ENCODE results near the gene APOBEC3A. TPM values are rescaled to one million over a fixed set of nuclear protein-coding genes. Genes with fewer than 3 reads are reported as not detected.

Gene APOBEC3A
- total and polyA plus RNA-seq, 9 donors: 0.10 to 1.2 (median 0.64) TPM; not detected in 4

- Histone ChIP-seq H3K36me3 (no peaks in the 10 kb centered on the region), H3K27ac (no peak overlapping the region), H3K27me3 (no peaks in the 10 kb centered on the region), H3K4me3 (no peak overlapping the region), H3K9me3 (no peaks in the 10 kb centered on the region), H3K4me1 (ENCODE audit: insufficient read depth) (no peaks in the 10 kb centered on the region)
- WGBS, 3 donors: 70 to 79% (median 76%) methylated on average over 13 of the region's 13 CpGs
- intact Hi-C loops (cut with DNase I): no loop called here
- no peak for DNase-seq
- no peak for TF ChIP-seq POLR2A (IDR thresholded peaks at IDR 0.05)
- TF ChIP-seq, protein P1, sequence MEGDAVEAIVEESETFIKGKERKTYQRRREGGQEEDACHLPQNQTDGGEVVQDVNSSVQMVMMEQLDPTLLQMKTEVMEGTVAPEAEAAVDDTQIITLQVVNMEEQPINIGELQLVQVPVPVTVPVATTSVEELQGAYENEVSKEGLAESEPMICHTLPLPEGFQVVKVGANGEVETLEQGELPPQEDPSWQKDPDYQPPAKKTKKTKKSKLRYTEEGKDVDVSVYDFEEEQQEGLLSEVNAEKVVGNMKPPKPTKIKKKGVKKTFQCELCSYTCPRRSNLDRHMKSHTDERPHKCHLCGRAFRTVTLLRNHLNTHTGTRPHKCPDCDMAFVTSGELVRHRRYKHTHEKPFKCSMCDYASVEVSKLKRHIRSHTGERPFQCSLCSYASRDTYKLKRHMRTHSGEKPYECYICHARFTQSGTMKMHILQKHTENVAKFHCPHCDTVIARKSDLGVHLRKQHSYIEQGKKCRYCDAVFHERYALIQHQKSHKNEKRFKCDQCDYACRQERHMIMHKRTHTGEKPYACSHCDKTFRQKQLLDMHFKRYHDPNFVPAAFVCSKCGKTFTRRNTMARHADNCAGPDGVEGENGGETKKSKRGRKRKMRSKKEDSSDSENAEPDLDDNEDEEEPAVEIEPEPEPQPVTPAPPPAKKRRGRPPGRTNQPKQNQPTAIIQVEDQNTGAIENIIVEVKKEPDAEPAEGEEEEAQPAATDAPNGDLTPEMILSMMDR (IDR thresholded peaks at IDR 0.05): no peak
- no peak for TF ChIP-seq EP300 (IDR thresholded peaks at IDR 0.05)
These were observed 6.7 kb upstream of the APOBEC3A start for GRCh38 chr22:38950527-38951295.

DNA sequence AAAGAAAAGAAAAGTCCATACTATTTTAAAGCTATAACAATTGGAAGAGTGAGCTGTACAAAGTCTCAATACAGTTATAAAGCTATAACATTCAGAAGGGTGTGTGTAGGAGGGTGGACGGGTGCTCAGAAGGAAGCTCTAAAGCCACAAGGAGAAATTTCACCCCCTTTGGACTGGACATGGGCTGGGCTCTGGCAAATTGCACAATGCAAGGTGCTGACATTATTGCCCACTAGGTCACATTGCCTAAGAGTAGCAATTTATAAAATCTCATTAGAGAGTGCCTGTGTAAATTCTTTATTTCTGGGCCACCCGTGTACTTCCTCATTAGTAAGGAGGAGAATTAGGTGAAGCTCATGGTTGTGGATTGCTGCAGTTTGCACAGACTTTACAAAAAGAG, 5.7 kb upstream of the APOBEC3A start:
- no peak overlapping the region for H3K4me3 ChIP-seq
- no peaks in the 10 kb centered on the region for H3K27me3 ChIP-seq
- DNase-seq: no peak
- no peaks in the 10 kb centered on the region for H3K36me3 ChIP-seq
- intact Hi-C loops (cut with DNase I): no loop called here
- no peaks in the 10 kb centered on the region for H3K9me3 ChIP-seq
- no peak overlapping the region for H3K27ac ChIP-seq
- TF ChIP-seq POLR2A (IDR thresholded peaks at IDR 0.05): no peak
- TF ChIP-seq EP300 (IDR thresholded peaks at IDR 0.05): no peak
- TF ChIP-seq, protein P1 (IDR thresholded peaks at IDR 0.05): no peak
- WGBS, 3 donors: 54 to 59% (median 57%) methylated on average over 2 of the region's 2 CpGs
- no peaks in the 10 kb centered on the region for H3K4me1 ChIP-seq (ENCODE audit: insufficient read depth)

DNA sequence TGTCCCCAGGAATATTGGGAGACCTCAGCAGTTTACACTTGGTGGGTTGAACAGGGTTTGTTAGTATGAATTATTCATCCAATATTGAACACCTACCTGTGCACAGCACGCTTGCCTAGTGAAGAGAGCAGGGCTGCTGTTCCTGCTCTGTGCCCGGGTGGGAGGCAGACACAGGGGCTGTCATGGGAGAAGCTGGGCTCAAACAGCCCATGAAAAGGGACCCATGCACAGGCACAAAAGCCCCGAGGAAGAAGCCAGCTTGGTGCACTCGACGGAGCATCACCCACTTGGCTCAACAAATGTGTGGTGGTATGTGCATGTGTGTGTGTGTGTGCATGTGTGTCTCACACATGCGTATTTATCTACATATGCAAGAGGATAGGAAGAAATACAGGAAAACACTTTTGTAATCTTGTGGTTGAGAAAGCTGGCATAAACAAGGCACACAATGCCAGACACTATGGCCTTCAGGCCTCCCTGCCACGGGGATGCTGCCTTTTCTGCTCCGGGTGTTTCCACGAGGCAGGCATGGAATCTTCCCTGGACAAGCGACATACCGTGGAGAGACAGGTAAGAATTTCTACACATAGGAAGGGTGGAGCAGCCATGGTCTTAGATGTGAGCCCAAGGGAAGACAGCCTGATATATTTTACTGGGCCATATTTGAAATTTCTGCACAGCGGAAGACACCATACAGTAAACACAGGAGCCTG, 5.0 kb upstream of the APOBEC3A start:
- no peak for DNase-seq
- Histone ChIP-seq H3K36me3 (no peaks in the 10 kb centered on the region), H3K27me3 (no peaks in the 10 kb centered on the region), H3K27ac (no peak overlapping the region), H3K9me3 (no peaks in the 10 kb centered on the region), H3K4me1 (ENCODE audit: insufficient read depth) (no peaks in the 10 kb centered on the region), H3K4me3 (no peak overlapping the region)
- TF ChIP-seq, protein P1 (IDR thresholded peaks at IDR 0.05): no peak
- TF ChIP-seq EP300 (IDR thresholded peaks at IDR 0.05) (no peak), POLR2A (IDR thresholded peaks at IDR 0.05) (no peak)
- intact Hi-C loops (cut with DNase I): no loop called here
- WGBS, 3 donors: 73 to 87% (median 82%) methylated on average over 12 of the region's 12 CpGs

GRCh38 chr22:38953091-38953490, 4.3 kb upstream of the APOBEC3A start:
- Histone ChIP-seq H3K27me3 (no peaks in the 10 kb centered on the region), H3K4me3 (no peak overlapping the region), H3K9me3 (no peaks in the 10 kb centered on the region), H3K4me1 (ENCODE audit: insufficient read depth) (no peaks in the 10 kb centered on the region), H3K27ac (no peak overlapping the region), H3K36me3 (no peaks in the 10 kb centered on the region)
- DNase-seq: no peak
- WGBS, 3 donors: 72 to 78% (median 76%) methylated on average over 8 of the region's 8 CpGs
- intact Hi-C loops (cut with DNase I): no loop called here
- TF ChIP-seq POLR2A (IDR thresholded peaks at IDR 0.05): no peak
- TF ChIP-seq, protein P1 (IDR thresholded peaks at IDR 0.05): no peak
- no peak for TF ChIP-seq EP300 (IDR thresholded peaks at IDR 0.05)
